GM12801 (cell line): Measurements from ENCODE around the gene AMN1.

Experiments
- CTCF ChIP-seq: IDR thresholded peaks from one replicate; pipeline ENCODE4 v1.5.1; 2011; ENCODE audit warnings: control low read depth; ENCODE audit not compliant: insufficient read length; ENCODE audit errors: extremely low read depth

The AMN1 gene

DNA sequence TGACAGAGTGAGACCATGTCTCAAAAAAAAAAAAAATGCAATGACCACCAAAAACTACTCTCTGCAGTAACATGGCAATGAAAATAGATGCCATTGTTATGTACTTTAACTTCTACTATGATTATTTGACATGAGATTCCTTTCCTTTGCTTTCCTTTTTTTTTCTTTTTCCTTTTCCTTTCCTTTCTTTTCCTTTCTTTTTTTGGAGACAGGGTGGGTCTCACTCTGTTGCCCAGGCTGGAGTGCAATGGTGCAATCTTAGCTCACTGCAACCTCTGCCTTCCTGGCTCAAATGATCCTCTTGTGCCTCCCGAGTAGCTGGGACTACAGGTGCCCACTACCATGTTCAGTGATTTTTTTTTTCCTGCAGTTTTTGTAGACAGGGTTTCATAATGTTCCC, 94.2 kb downstream of the AMN1 start:
- TF ChIP-seq CTCF, result no peak

DNA sequence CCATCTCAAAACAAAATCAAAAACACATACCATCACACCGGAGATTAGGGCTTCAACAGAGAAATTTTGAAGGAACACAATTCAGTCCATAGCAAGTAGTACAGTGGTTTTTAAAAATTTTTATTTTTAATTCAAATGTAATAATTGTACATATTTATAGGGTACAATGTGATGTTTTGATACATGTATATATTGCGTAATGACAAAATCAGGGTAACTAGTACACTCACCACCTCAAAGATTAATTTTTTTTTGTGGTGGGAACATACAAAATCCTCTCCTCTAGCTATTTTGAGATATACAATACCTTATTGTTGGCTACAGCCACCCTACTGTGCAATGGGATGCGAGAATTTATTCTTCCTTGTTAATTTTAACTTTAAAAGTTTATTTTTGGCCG, 95.4 kb downstream of the AMN1 start:
- TF ChIP-seq CTCF, result no peak

DNA sequence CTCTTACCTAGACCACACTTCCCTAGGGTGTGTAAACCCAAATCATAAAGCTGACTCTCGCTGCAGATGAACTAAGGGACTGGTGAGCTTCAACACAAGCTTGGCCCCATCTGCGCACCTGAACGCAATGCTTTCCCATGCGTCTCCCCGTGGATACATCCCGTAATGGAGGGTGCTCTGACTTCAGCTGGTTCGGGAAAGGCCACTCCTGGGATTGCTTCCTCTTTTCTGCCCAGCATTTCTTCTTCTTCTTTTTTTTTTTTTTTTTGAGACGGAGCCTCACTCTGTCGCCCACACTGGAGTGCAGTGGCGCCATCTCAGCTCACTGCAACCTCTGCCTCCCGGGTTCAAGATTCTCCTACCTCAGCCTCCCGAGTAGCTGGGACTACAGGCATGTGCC, 97.0 kb downstream of the AMN1 start:
- TF ChIP-seq CTCF, result no peak

- TF ChIP-seq CTCF, result no peak
Observed at GRCh38 chr12:31631023-31631724, 97.6 kb downstream of the AMN1 start.

DNA sequence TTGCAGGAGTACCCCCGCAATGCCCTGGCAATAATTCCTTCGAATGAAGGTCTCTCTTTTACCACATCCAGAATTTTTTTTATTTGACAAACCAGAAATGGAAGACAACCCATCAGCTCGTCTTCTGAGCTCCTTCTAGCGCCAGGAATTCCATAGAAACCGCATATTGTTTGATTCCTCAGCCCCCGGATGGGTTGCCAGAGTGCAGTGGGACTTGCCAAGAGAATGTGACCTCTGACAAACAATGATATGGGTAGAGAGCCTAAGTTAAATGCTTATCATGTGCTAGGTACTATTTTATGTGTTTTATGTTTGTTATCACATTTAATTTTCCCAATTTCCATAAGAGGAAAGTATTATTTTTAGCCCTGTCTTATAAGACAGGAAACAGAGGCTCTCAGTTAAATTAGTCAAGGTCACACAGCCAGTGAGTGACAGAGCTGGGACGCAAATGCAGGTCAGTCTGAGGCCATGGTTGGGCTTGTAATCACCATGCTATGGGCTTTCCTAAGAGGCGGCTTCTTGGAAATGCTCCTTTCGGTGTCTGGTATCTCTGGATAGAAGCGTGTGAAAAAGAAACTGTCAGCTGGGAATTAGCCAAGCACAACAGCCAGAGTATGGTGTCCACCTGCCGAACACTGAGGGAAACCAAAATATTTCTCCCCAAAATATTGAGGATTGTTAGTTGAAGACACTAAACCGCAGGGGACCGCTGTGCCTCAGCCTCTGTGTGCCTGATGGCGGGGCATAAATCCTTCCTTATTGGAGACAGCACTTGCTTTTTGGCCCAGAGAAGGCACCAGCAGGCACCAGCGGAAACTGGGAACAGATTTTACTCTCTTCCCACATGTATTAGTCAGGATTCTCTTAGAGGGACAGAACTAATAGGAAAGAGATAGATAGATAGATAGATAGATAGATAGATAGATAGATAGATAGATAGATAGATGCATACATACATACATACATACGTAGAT, 98.8 kb downstream of the AMN1 start:
- TF ChIP-seq CTCF, result no peak

DNA sequence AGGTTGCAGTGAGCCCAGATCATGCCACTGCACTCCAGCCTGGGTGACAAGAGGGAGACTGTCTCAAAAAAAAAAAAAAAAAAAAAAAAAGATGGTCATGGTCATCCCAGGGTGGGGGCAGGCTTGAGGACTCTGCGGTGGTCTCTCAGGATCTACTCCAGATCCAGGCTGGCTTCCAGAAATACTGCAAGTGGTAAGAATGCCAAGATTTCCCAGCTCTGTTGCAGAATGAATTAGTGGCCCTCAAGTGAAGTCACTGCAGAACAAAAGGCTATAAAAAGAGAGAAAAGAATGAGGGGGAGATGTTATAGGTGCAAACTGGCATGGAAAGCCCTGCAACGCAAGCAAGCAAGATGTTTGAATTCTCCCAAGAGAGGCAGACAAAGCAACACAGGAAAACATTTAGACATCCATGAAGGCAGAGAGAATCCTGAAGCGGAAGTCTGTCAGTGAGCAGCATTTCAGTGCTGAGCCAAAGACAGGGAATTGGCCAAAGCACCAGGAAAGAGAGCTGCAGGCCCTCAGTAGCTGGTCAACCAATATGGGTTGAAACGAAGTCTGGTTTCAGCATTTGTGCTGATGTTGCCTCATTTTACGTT, 101.3 kb downstream of the AMN1 start:
- no peak for TF ChIP-seq CTCF
